GM12878 (cell line): ENCODE data around the gene MAP1A. TPM values are rescaled to one million over a fixed set of nuclear protein-coding genes. Genes with fewer than 3 reads are reported as not detected.

Experiments
- ATAC-seq: fragments of 200-7000 bp; cut with Tn5 transposase; 3 replicates; pipeline ENCODE4 v1.9.1; 2020; ENCODE audit warnings: mild to moderate bottlenecking, moderate library complexity
- BruUV-seq: library from RNA; stranded (reverse); fragments of 400-500 nt; replicated peaks from 2 replicates; lab custom pipeline; 2021; lab: Mats Ljungman, UMichigan
- CTCF ChIA-PET: fragments of 300-600 bp; sonication (Branson Sonifier 250); formaldehyde crosslinking; extraction: SDS; loops from one replicate; lab custom pipeline; 2021; ENCODE audit warnings: inconsistent platforms; lab: Yijun Ruan, JAX
- POLR2A ChIA-PET: fragments of 350-600 bp; formaldehyde crosslinking; extraction: SDS; loops from one replicate; lab custom pipeline; 2021; ENCODE audit warnings: inconsistent platforms; lab: Charles Lee
- RAD21 ChIA-PET: fragments of 300-600 bp; sonication (Branson Sonifier 250); formaldehyde crosslinking; loops from one replicate; lab custom pipeline; 2023; ENCODE audit warnings: antibody characterized with exemption; ENCODE audit not compliant: unreplicated experiment; lab: Charles Lee
- SMC1A ChIA-PET: fragments of 300-600 bp; sonication (Branson Sonifier 250); formaldehyde crosslinking; loops from one replicate; lab custom pipeline; 2023; ENCODE audit not compliant: unreplicated experiment, uncharacterized antibody; lab: Charles Lee
- DNase-seq: peaks from one replicate; pipeline ENCODE4 v3.0.0-alpha.2; 2011; ENCODE audit warnings: low read depth, low spot score
- FAIRE-seq: peaks from 3 replicates; lab custom pipeline; 2011; peaks lifted over from hg19 to GRCh38; lab: Jason Lieb, UNC
- H2AFZ ChIP-seq: 2 replicates; pipeline ENCODE4 v1.6.0; 2011; ENCODE audit warnings: low read depth, low read length, control low read depth; ENCODE audit not compliant: control insufficient read depth
- H3K27ac ChIP-seq: 2 replicates; pipeline ENCODE4 v1.5.1; 2011; ENCODE audit warnings: control low read depth; ENCODE audit not compliant: control insufficient read depth, insufficient read depth
- H3K27me3 ChIP-seq, 2 experiments: replicated peaks in 1 of 2; 2 replicates each; pipeline versions ENCODE4 v1.6.0 to v1.6.1; 2011; ENCODE audit warnings: low read length in 1 of 2; ENCODE audit not compliant: control insufficient read depth in 2 of 2, insufficient read depth in 2 of 2
- H3K36me3 ChIP-seq, 2 experiments: 2 replicates each; pipeline ENCODE4 v1.5.1; 2011; ENCODE audit warnings: low read length in 1 of 2; ENCODE audit not compliant: control insufficient read depth in 2 of 2, insufficient read depth in 2 of 2
- H3K4me1 ChIP-seq: 2 replicates; pipeline ENCODE4 v1.6.1; 2011; ENCODE audit warnings: mild to moderate bottlenecking, low read length, moderate library complexity, mixed read lengths; ENCODE audit not compliant: control insufficient read depth, insufficient read depth
- H3K4me2 ChIP-seq: 2 replicates; pipeline ENCODE4 v1.6.0; 2011; ENCODE audit warnings: control low read depth; ENCODE audit not compliant: control insufficient read depth, insufficient read depth
- H3K4me3 ChIP-seq: fragments of 200-600 bp; sonication (generic); 2 replicates; pipeline ENCODE4 v1.5.1; 2016
- H3K79me2 ChIP-seq: 2 replicates; pipeline ENCODE4 v1.6.0; 2011; ENCODE audit warnings: low read length; ENCODE audit not compliant: control insufficient read depth, insufficient read depth
- H3K9ac ChIP-seq: 2 replicates; pipeline ENCODE4 v1.8.0; 2011; ENCODE audit warnings: low read length, control low read depth, mixed read lengths; ENCODE audit not compliant: control insufficient read depth, insufficient read depth
- H3K9me3 ChIP-seq: replicated peaks from 3 replicates; pipeline ENCODE4 v1.5.1; 2011; ENCODE audit warnings: mild to moderate bottlenecking, low read length; ENCODE audit not compliant: control insufficient read depth, insufficient read depth
- H4K20me1 ChIP-seq: 2 replicates; pipeline ENCODE4 v1.6.0; 2011; ENCODE audit not compliant: control insufficient read depth, insufficient read depth
- BCLAF1 ChIP-seq: fragments of 450-650 bp; IDR thresholded peaks from 2 replicates; pipeline ENCODE4 v1.6.1; 2017; ENCODE audit warnings: antibody characterized with exemption, mild to moderate bottlenecking, moderate library complexity
- E2F8 ChIP-seq: fragments of 450-650 bp; IDR thresholded peaks from 2 replicates; pipeline ENCODE4 v1.6.1; 2018; ENCODE audit warnings: mild to moderate bottlenecking, low read depth, moderate library complexity; ENCODE audit not compliant: partially characterized antibody
- FOXK2 ChIP-seq: fragments of 450-650 bp; IDR thresholded peaks from 2 replicates; pipeline ENCODE4 v1.6.1; 2017; ENCODE audit warnings: mild to moderate bottlenecking, moderate library complexity
- HCFC1 ChIP-seq: fragments of 150-350 bp; IDR thresholded peaks from 2 replicates; pipeline ENCODE4 v1.6.1; 2014; ENCODE audit warnings: low read length
- NR2C2 ChIP-seq: IDR thresholded peaks from 2 replicates; pipeline ENCODE4 v1.6.1; 2011; ENCODE audit warnings: borderline replicate concordance, low read depth; ENCODE audit not compliant: control insufficient read depth, insufficient read length
- SIN3A ChIP-seq: IDR thresholded peaks from 2 replicates; pipeline ENCODE4 v1.6.1; 2012; ENCODE audit warnings: low read depth, low read length, improper control_type of control experiment
- TCF12 ChIP-seq: IDR thresholded peaks from 2 replicates; pipeline ENCODE4 v1.6.1; 2011; ENCODE audit warnings: low read depth, mild to moderate bottlenecking, low read length
- WGBS: methylation state at CpG from one replicate; pipeline ENCODE4 v1.1.6; 2016; ENCODE audit warnings: low lambda C conversion rate; ENCODE audit not compliant: insufficient replicate concordance, insufficient coverage; ENCODE audit errors: missing lambda C conversion rate; 5-methylcytosine and 5-hydroxymethylcytosine counted together
- in situ Hi-C: fragments of 300-500 bp; cut with MboI; formaldehyde crosslinking; loops from 9 replicates; pipeline ENCODE4 v1.14.3; 2018; ENCODE audit warnings: mixed read lengths
- intact Hi-C: fragments of 100-400 bp; cut with micrococcal nuclease; formaldehyde crosslinking; loops from one replicate; pipeline ENCODE4 v1.14.2; 2022; ENCODE audit not compliant: unreplicated experiment
- polyA plus RNA-seq, 11 experiments: library from polyadenylated mRNA; depleted of rRNA in 4 of 11; unstranded in 6 of 11; stranded (reverse) in 5 of 11; fragments of >200 nt; fragmentation: Nextera tagmentation in 4 of 11; fragmentation: Illumina TruSeq in 1 of 11; extraction: Ambion mirVana in 4 of 11; extraction: Trizol in 1 of 11; gene quantifications; 1 replicate in 1 of 11; 2 replicates in 10 of 11; pipeline versions ENCODE4 v1.2.1 to v1.2.3, GENCODE V29; 2011 to 2016; ENCODE audit warnings: inconsistent platforms in 2 of 11, missing spikeins in 2 of 11, low read depth in 1 of 11
- total RNA-seq, 4 experiments: library from RNA; depleted of rRNA in 3 of 4; stranded (reverse); fragments of >200 nt in 3 of 4; fragmentation: Illumina TruSeq in 1 of 4; extraction: Trizol in 1 of 4; gene quantifications; 2 replicates each; pipeline versions ENCODE4 v1.2.1 to v1.2.3, GENCODE V29; 2013 to 2021
- TF ChIP-seq, protein P1 (sequence below): fragments of 450-650 bp; formaldehyde crosslinking; IDR thresholded peaks from 2 replicates; pipeline ENCODE4 v1.5.0; 2022; ENCODE audit warnings: mild to moderate bottlenecking, missing genetic modification characterization
- TF ChIP-seq, protein P2 (sequence below): fragments of 450-650 bp; IDR thresholded peaks from 2 replicates; pipeline ENCODE4 v1.6.1; 2017; ENCODE audit warnings: mild to moderate bottlenecking

Gene MAP1A
- total and polyA plus RNA-seq, 10 of the 15 experiments (the other 5 are each of a cell fraction or from before 2014, with no cell fraction given) = under 0.01 to 0.10 (median 0.05) TPM

GRCh38 chr15:43534897-43535296 lies 17.5 kb downstream of the MAP1A start:
- no peak overlapping the region for H3K27ac ChIP-seq
- SMC1A ChIA-PET = no interaction called here
- RAD21 ChIA-PET = no interaction called here
- no peaks in the 10 kb centered on the region for H3K27me3 ChIP-seq
- H3K9me3 ChIP-seq = no peaks in the 10 kb centered on the region
- no TSS peak for BruUV-seq
- H3K4me3 ChIP-seq = no peak overlapping the region
- no peak overlapping the region for H2AFZ ChIP-seq
- no peaks in the 10 kb centered on the region for H4K20me1 ChIP-seq
- FAIRE-seq = no peak
- 45% methylated on average over 3 of the region's 3 CpGs for WGBS
- POLR2A ChIA-PET = no interaction called here
- H3K36me3 ChIP-seq = peaks cover 0 to 3% of the 10 kb centered on the region in 2 experiments; a peak in 3 of 4 replicates
- H3K79me2 ChIP-seq = no peaks in the 10 kb centered on the region
- CTCF ChIA-PET = no interaction called here
- in situ Hi-C loops (loop anchor here (10.0 kb wide), 1 partner anchor 70 kb away; no protein-coding TSS in a partner anchor), intact Hi-C loops (no loop called here)
- no peak overlapping the region for H3K9ac ChIP-seq
- no peak for DNase-seq
- H3K4me1 ChIP-seq = no peaks in the 10 kb centered on the region
- no peak overlapping the region for H3K4me2 ChIP-seq
- ATAC-seq = no peak
- TF ChIP-seq HCFC1 (no peak), SIN3A (no peak), NR2C2 (no peak), BCLAF1 (no peak), E2F8 (no peak), FOXK2 (no peak), TCF12 (no peak)
- TF ChIP-seq, protein P1, sequence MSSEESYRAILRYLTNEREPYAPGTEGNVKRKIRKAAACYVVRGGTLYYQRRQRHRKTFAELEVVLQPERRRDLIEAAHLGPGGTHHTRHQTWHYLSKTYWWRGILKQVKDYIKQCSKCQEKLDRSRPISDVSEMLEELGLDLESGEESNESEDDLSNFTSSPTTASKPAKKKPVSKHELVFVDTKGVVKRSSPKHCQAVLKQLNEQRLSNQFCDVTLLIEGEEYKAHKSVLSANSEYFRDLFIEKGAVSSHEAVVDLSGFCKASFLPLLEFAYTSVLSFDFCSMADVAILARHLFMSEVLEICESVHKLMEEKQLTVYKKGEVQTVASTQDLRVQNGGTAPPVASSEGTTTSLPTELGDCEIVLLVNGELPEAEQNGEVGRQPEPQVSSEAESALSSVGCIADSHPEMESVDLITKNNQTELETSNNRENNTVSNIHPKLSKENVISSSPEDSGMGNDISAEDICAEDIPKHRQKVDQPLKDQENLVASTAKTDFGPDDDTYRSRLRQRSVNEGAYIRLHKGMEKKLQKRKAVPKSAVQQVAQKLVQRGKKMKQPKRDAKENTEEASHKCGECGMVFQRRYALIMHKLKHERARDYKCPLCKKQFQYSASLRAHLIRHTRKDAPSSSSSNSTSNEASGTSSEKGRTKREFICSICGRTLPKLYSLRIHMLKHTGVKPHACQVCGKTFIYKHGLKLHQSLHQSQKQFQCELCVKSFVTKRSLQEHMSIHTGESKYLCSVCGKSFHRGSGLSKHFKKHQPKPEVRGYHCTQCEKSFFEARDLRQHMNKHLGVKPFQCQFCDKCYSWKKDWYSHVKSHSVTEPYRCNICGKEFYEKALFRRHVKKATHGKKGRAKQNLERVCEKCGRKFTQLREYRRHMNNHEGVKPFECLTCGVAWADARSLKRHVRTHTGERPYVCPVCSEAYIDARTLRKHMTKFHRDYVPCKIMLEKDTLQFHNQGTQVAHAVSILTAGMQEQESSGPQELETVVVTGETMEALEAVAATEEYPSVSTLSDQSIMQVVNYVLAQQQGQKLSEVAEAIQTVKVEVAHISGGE (CRISPR knock-in tag) = no peak
- TF ChIP-seq, protein P2, sequence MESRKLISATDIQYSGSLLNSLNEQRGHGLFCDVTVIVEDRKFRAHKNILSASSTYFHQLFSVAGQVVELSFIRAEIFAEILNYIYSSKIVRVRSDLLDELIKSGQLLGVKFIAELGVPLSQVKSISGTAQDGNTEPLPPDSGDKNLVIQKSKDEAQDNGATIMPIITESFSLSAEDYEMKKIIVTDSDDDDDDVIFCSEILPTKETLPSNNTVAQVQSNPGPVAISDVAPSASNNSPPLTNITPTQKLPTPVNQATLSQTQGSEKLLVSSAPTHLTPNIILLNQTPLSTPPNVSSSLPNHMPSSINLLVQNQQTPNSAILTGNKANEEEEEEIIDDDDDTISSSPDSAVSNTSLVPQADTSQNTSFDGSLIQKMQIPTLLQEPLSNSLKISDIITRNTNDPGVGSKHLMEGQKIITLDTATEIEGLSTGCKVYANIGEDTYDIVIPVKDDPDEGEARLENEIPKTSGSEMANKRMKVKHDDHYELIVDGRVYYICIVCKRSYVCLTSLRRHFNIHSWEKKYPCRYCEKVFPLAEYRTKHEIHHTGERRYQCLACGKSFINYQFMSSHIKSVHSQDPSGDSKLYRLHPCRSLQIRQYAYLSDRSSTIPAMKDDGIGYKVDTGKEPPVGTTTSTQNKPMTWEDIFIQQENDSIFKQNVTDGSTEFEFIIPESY = no peak
